D721Med (cell line): ENCODE results near the gene PRAMEF1.
"Not testable (repeated sequence)": the region's sequence is repeated elsewhere in the genome, so short reads cannot be mapped to it uniquely, and the experiment has no call there.

ENCODE experiments used
- DNase-seq: peaks from one replicate; pipeline ENCODE4 v3.0.0; 2011; ENCODE audit warnings: low spot score; ENCODE audit not compliant: insufficient read length
- FAIRE-seq: peaks from 2 replicates; lab custom pipeline; 2011; peaks lifted over from hg19 to GRCh38; lab: Jason Lieb, UNC
- CTCF ChIP-seq: IDR thresholded peaks from 2 replicates; pipeline ENCODE4 v1.5.1; 2012; ENCODE audit warnings: mild to moderate bottlenecking, control low read depth; ENCODE audit not compliant: insufficient read depth; ENCODE audit errors: missing control alignments

PRAMEF1 gene

GRCh38 chr1:12799730-12800129 lies 8.5 kb downstream of the PRAMEF1 start:
- FAIRE-seq, result no peak
- TF ChIP-seq CTCF, result no peak
- DNase-seq, result no peak

- TF ChIP-seq CTCF, result no peak
- FAIRE-seq (no peak), DNase-seq (no peak)
These were observed 18.7 kb downstream of the PRAMEF1 start for GRCh38 chr1:12809933-12810332.

- DNase-seq (no peak), FAIRE-seq (no peak)
- no peak for TF ChIP-seq CTCF
These were observed 19.7 kb downstream of the PRAMEF1 start for GRCh38 chr1:12810691-12811408.

- FAIRE-seq, result no peak
- no peak for DNase-seq
- no peak for TF ChIP-seq CTCF
These were observed 20.2 kb downstream of the PRAMEF1 start for GRCh38 chr1:12811409-12811784.

GRCh38 chr1:12819061-12819460 lies 27.9 kb downstream of the PRAMEF1 start:
- not testable (repeated sequence) for FAIRE-seq, DNase-seq

GRCh38 chr1:12831310-12831709 lies 40.1 kb downstream of the PRAMEF1 start, which contains the start of gene PRAMEF11:
Gene PRAMEF11 (minus strand): TSS chr1:12831410. CDS start chr1:12828789, 2,621 bp downstream.
- FAIRE-seq, DNase-seq: not testable (repeated sequence)

- DNase-seq, FAIRE-seq: not testable (repeated sequence)
These were observed 42.1 kb downstream of the PRAMEF1 start for GRCh38 chr1:12833251-12833650.
